ENCODE measurements around the gene RBMS1. TPM values are rescaled to one million over a fixed set of nuclear protein-coding genes. Genes with fewer than 3 reads are reported as not detected.

The RBMS1 gene
- total RNA-seq, 1 donor from 2014 or later: 148 TPM

- Mint-ChIP-seq H3K4me3 (ENCODE audit: unreplicated experiment) (no peak overlapping the region), H3K36me3 (ENCODE audit: low read depth, unreplicated experiment) (peaks cover 18% of the 10 kb centered on the region), H3K4me1 (ENCODE audit: low read depth, unreplicated experiment) (peaks cover 71% of the 10 kb centered on the region), H3K9me3 (ENCODE audit: unreplicated experiment) (no peaks in the 10 kb centered on the region), H3K27ac (ENCODE audit: unreplicated experiment) (no peak overlapping the region), H3K27me3 (ENCODE audit: low read depth, unreplicated experiment) (no peaks in the 10 kb centered on the region)
- no peak overlapping the region for H3K4me3 ChIP-seq (ENCODE audit: insufficient read depth, low read depth, low read length)
- DNase-seq (ENCODE audit: low read depth): no peak
- H3K9me3 ChIP-seq (ENCODE audit: insufficient read depth, low read depth, low read length): no peaks in the 10 kb centered on the region
- TF ChIP-seq CTCF (IDR thresholded peaks at IDR 0.05; ENCODE audit: insufficient read depth, low read depth, low read length) (no peak), EZH2 (IDR thresholded peaks at IDR 0.05; ENCODE audit: insufficient read depth, low read length) (no peak)
- H3K27me3 ChIP-seq (ENCODE audit: insufficient read depth, low read length): no peaks in the 10 kb centered on the region
- peaks cover 58% of the 10 kb centered on the region for H4K20me1 ChIP-seq (ENCODE audit: insufficient read depth, low read length)
- H3K4me1 ChIP-seq (ENCODE audit: insufficient read depth, low read length): peaks cover 18% of the 10 kb centered on the region
- peaks cover 85% of the 10 kb centered on the region for H3K79me2 ChIP-seq (ENCODE audit: insufficient read depth, low read length)
- H3K4me2 ChIP-seq (ENCODE audit: low read length): no peak overlapping the region
- no peak overlapping the region for H3K9ac ChIP-seq (ENCODE audit: low read length)
- no peak overlapping the region for H3K27ac ChIP-seq (ENCODE audit: low read depth, low read length)
- FAIRE-seq: no peak
- no peaks in the 10 kb centered on the region for H3K36me3 ChIP-seq (ENCODE audit: insufficient read depth, low read length)
- H2AFZ ChIP-seq (ENCODE audit: low read depth, low read length): no peak overlapping the region
These were observed 173.9 kb downstream of the RBMS1 start for GRCh38 chr2:160319700-160320099.

- Histone ChIP-seq H4K20me1 (ENCODE audit: insufficient read depth, low read length) (peaks cover 44% of the 10 kb centered on the region), H3K27me3 (ENCODE audit: insufficient read depth, low read length) (no peaks in the 10 kb centered on the region), H2AFZ (ENCODE audit: low read depth, low read length) (no peak overlapping the region), H3K4me3 (ENCODE audit: insufficient read depth, low read depth, low read length) (no peak overlapping the region), H3K4me1 (ENCODE audit: insufficient read depth, low read length) (peaks cover 18% of the 10 kb centered on the region), H3K36me3 (ENCODE audit: insufficient read depth, low read length) (peaks cover under 1% of the 10 kb centered on the region), H3K9me3 (ENCODE audit: insufficient read depth, low read depth, low read length) (no peaks in the 10 kb centered on the region), H3K27ac (ENCODE audit: low read depth, low read length) (no peak overlapping the region), H3K79me2 (ENCODE audit: insufficient read depth, low read length) (peaks cover 80% of the 10 kb centered on the region), H3K4me2 (ENCODE audit: low read length) (no peak overlapping the region), H3K9ac (ENCODE audit: low read length) (no peak overlapping the region)
- peaks cover 72% of the 10 kb centered on the region for H3K4me1 Mint-ChIP-seq (ENCODE audit: low read depth, unreplicated experiment)
- TF ChIP-seq EZH2 (IDR thresholded peaks at IDR 0.05; ENCODE audit: insufficient read depth, low read length) (no peak), CTCF (IDR thresholded peaks at IDR 0.05; ENCODE audit: insufficient read depth, low read depth, low read length) (no peak)
- H3K4me3 Mint-ChIP-seq (ENCODE audit: unreplicated experiment): no peak overlapping the region
- DNase-seq (ENCODE audit: low read depth) (no peak), FAIRE-seq (no peak)
- H3K36me3 Mint-ChIP-seq (ENCODE audit: low read depth, unreplicated experiment): peaks cover 20% of the 10 kb centered on the region
- no peak overlapping the region for H3K27ac Mint-ChIP-seq (ENCODE audit: unreplicated experiment)
- no peaks in the 10 kb centered on the region for H3K9me3 Mint-ChIP-seq (ENCODE audit: unreplicated experiment)
- no peaks in the 10 kb centered on the region for H3K27me3 Mint-ChIP-seq (ENCODE audit: low read depth, unreplicated experiment)
These were observed 175.4 kb downstream of the RBMS1 start for GRCh38 chr2:160318218-160318617.

- Histone ChIP-seq H4K20me1 (ENCODE audit: insufficient read depth, low read length) (peaks cover 37% of the 10 kb centered on the region), H3K4me3 (ENCODE audit: insufficient read depth, low read depth, low read length) (no peak overlapping the region), H2AFZ (ENCODE audit: low read depth, low read length) (no peak overlapping the region), H3K79me2 (ENCODE audit: insufficient read depth, low read length) (peaks cover 72% of the 10 kb centered on the region), H3K27me3 (ENCODE audit: insufficient read depth, low read length) (no peaks in the 10 kb centered on the region), H3K27ac (ENCODE audit: low read depth, low read length) (no peak overlapping the region), H3K4me1 (ENCODE audit: insufficient read depth, low read length) (peaks cover 18% of the 10 kb centered on the region), H3K9ac (ENCODE audit: low read length) (no peak overlapping the region), H3K36me3 (ENCODE audit: insufficient read depth, low read length) (peaks cover 2% of the 10 kb centered on the region), H3K9me3 (ENCODE audit: insufficient read depth, low read depth, low read length) (no peaks in the 10 kb centered on the region), H3K4me2 (ENCODE audit: low read length) (no peak overlapping the region)
- Mint-ChIP-seq H3K4me3 (ENCODE audit: unreplicated experiment) (peak overlapping the region; percentile 24), H3K36me3 (ENCODE audit: low read depth, unreplicated experiment) (peaks cover 18% of the 10 kb centered on the region), H3K4me1 (ENCODE audit: low read depth, unreplicated experiment) (peaks cover 70% of the 10 kb centered on the region), H3K27ac (ENCODE audit: unreplicated experiment) (no peak overlapping the region), H3K27me3 (ENCODE audit: low read depth, unreplicated experiment) (no peaks in the 10 kb centered on the region), H3K9me3 (ENCODE audit: unreplicated experiment) (no peaks in the 10 kb centered on the region)
- TF ChIP-seq CTCF (IDR thresholded peaks at IDR 0.05; ENCODE audit: insufficient read depth, low read depth, low read length) (no peak), EZH2 (IDR thresholded peaks at IDR 0.05; ENCODE audit: insufficient read depth, low read length) (no peak)
- FAIRE-seq (peak; percentile 5), DNase-seq (ENCODE audit: low read depth) (peak; percentile 71)
These were observed 176.2 kb downstream of the RBMS1 start for GRCh38 chr2:160317181-160318099.
